Suprapubic skin (tissue), 4 donors: Measurements from ENCODE around the gene ZMYM3. TPM values are rescaled to one million over a fixed set of nuclear protein-coding genes. Genes with fewer than 3 reads are reported as not detected.
"Not testable (repeated sequence)": the region's sequence is repeated elsewhere in the genome, so short reads cannot be mapped to it uniquely, and the experiment has no call there.

Experiments used
- DNase-seq, 2 donors: peaks; one replicate each; pipeline ENCODE4 v3.0.0-alpha.2; 2019; ENCODE audit warnings: low spot score in 2 of 2
- H3K27ac ChIP-seq: fragments of 200-600 bp; sonication (generic); one replicate; pipeline ENCODE4 v1.5.1; 2019
- H3K27me3 ChIP-seq: fragments of 200-600 bp; sonication (generic); one replicate; pipeline ENCODE4 v1.5.1; 2019
- H3K36me3 ChIP-seq: fragments of 200-600 bp; sonication (generic); one replicate; pipeline ENCODE4 v1.5.1; 2019
- H3K4me1 ChIP-seq: fragments of 200-600 bp; sonication (generic); one replicate; pipeline ENCODE4 v1.5.1; 2019
- H3K4me3 ChIP-seq: fragments of 200-600 bp; sonication (generic); one replicate; pipeline ENCODE4 v1.5.1; 2019; ENCODE audit warnings: mild to moderate bottlenecking
- H3K9me3 ChIP-seq: fragments of 200-600 bp; sonication (generic); one replicate; pipeline ENCODE4 v1.5.1; 2019
- EP300 ChIP-seq: sonication (generic); formaldehyde crosslinking; IDR thresholded peaks from one replicate; pipeline ENCODE4 v1.6.1; 2017; ENCODE audit warnings: antibody characterized with exemption
- POLR2A ChIP-seq, 2 donors: fragments of 450-650 bp; IDR thresholded peaks; one replicate each; pipeline ENCODE4 v1.6.1; 2017; ENCODE audit warnings: antibody characterized with exemption in 2 of 2, mild to moderate bottlenecking in 2 of 2, moderate library complexity in 2 of 2
- POLR2AphosphoS5 ChIP-seq, 3 donors: sonication (generic); formaldehyde crosslinking; IDR thresholded peaks; one replicate each; pipeline ENCODE4 v1.6.1; 2017; ENCODE audit warnings: antibody characterized with exemption in 3 of 3
- WGBS: methylation state at CpG from one replicate; pipeline ENCODE4 v1.1.5; 2018; 5-methylcytosine and 5-hydroxymethylcytosine counted together
- total RNA-seq, 4 donors: library from RNA; depleted of rRNA; stranded (reverse); fragments of >200 nt; gene quantifications; one replicate each; pipeline ENCODE4 v1.1.0, GENCODE V29; 2016
- TF ChIP-seq, protein P1 (sequence below), 2 donors: fragments of 200-600 bp in 1 of 2; fragments of 450-650 bp in 1 of 2; sonication (generic) in 1 of 2; IDR thresholded peaks; one replicate each; pipeline ENCODE4 v1.5.1; 2016 to 2019; ENCODE audit warnings: antibody characterized with exemption in 2 of 2, mild to moderate bottlenecking in 1 of 2, moderate library complexity in 1 of 2

ZMYM3 gene
- total RNA-seq, 4 donors from 2014 or later, result 10.0 to 42.6 (median 18.5) TPM

- peak; percentile 86 to 89 for DNase-seq
- no peaks in the 10 kb centered on the region for H3K27me3 ChIP-seq
- TF ChIP-seq, protein P1, sequence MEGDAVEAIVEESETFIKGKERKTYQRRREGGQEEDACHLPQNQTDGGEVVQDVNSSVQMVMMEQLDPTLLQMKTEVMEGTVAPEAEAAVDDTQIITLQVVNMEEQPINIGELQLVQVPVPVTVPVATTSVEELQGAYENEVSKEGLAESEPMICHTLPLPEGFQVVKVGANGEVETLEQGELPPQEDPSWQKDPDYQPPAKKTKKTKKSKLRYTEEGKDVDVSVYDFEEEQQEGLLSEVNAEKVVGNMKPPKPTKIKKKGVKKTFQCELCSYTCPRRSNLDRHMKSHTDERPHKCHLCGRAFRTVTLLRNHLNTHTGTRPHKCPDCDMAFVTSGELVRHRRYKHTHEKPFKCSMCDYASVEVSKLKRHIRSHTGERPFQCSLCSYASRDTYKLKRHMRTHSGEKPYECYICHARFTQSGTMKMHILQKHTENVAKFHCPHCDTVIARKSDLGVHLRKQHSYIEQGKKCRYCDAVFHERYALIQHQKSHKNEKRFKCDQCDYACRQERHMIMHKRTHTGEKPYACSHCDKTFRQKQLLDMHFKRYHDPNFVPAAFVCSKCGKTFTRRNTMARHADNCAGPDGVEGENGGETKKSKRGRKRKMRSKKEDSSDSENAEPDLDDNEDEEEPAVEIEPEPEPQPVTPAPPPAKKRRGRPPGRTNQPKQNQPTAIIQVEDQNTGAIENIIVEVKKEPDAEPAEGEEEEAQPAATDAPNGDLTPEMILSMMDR (IDR thresholded peaks at IDR 0.05), result no peak
- TF ChIP-seq POLR2A (IDR thresholded peaks at IDR 0.05) (peak; percentile 11 to 69), EP300 (no peak), POLR2AphosphoS5 (IDR thresholded peaks at IDR 0.05) (peak in 2 of 3 donors; percentile 27 to 76)
- peak within 1 kb of the TSS; percentile 94 for H3K27ac ChIP-seq
- no peaks in the 10 kb centered on the region for H3K36me3 ChIP-seq
- H3K9me3 ChIP-seq, result no peaks in the 10 kb centered on the region
- 30% methylated on average over 57 of the region's 57 CpGs for WGBS
- peak within 1 kb of the TSS; percentile 62 for H3K4me3 ChIP-seq
- H3K4me1 ChIP-seq, result peaks cover 17% of the 10 kb centered on the region
These were observed 29.6 kb upstream of the ZMYM3 start, which contains the start of gene NONO for GRCh38 chrX:71283403-71284143. Gene NONO, plus strand, starts transcription at chrX:71283635. Its CDS starts 7,003 bp downstream, at chrX:71290638.

DNA sequence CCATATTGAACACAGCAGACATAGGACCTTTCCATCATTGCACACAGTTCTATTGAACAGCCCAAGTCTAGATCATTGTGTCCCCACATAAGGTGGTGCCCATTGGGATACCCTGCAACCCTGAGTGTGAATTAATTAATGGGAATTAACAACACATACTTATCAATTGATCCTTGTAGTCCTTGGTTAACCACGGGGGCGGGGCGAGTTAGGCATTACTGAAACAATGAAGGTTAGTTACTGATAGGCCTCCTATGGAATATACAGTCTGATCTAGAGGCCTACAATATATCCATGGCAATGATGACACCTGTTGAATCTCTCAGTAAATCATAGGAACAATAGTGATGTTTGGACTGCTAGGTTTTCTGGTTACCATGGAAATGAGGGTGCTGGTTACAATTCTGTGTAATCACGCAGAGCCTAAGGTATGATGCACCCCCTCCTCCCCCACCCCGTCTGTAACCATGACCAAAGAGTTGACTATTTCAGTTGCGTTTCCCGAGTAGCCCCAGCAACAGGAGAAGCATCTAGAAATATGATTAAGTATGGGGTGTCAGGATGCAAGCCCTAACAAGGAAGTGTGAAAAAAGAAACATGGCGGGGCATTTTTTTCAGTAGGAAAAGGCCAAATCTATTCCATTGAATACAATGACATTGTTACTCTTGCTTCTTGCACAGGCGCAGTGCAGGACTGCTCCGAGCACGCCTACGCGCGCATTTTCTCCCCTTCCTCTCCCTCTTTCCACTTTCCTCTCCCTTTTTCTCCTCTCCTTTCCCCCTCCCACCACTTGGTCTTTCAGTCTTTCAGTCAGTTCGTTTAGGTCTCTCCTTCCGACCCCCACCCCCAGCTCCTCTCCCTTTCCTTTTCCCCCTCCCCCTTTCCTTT is 28.8 kb upstream of the ZMYM3 start:
- WGBS, result 50% methylated on average over 16 of the region's 16 CpGs
- peak overlapping the region; percentile 94 for H3K27ac ChIP-seq
- no peaks in the 10 kb centered on the region for H3K27me3 ChIP-seq
- H3K4me3 ChIP-seq, result peak overlapping the region; percentile 62
- H3K4me1 ChIP-seq, result peaks cover 14% of the 10 kb centered on the region
- no peaks in the 10 kb centered on the region for H3K9me3 ChIP-seq
- DNase-seq, result no peak
- TF ChIP-seq, protein P1 (IDR thresholded peaks at IDR 0.05), result no peak
- TF ChIP-seq POLR2A (IDR thresholded peaks at IDR 0.05) (no peak), EP300 (no peak), POLR2AphosphoS5 (IDR thresholded peaks at IDR 0.05) (no peak)
- H3K36me3 ChIP-seq, result no peaks in the 10 kb centered on the region

- not testable (repeated sequence) for H3K27ac ChIP-seq, H3K9me3 ChIP-seq, H3K4me1 ChIP-seq, H3K27me3 ChIP-seq, H3K36me3 ChIP-seq, H3K4me3 ChIP-seq, DNase-seq
- WGBS, result 91% methylated on average over 11 of the region's 11 CpGs
These were observed 27.4 kb upstream of the ZMYM3 start for GRCh38 chrX:71281300-71281699.

- H3K27ac ChIP-seq, DNase-seq, H3K4me3 ChIP-seq, H3K9me3 ChIP-seq, H3K27me3 ChIP-seq, H3K36me3 ChIP-seq, H3K4me1 ChIP-seq: not testable (repeated sequence)
- 83% methylated on average over 2 of the region's 2 CpGs for WGBS
These were observed 18.4 kb upstream of the ZMYM3 start for GRCh38 chrX:71272313-71272712.

- no peak for DNase-seq
- Histone ChIP-seq H3K9me3 (no peaks in the 10 kb centered on the region), H3K4me1 (no peaks in the 10 kb centered on the region), H3K27me3 (no peaks in the 10 kb centered on the region), H3K4me3 (no peak overlapping the region), H3K27ac (no peak overlapping the region), H3K36me3 (no peaks in the 10 kb centered on the region)
- WGBS, result 84% methylated on average over 6 of the region's 19 CpGs
- no peak for TF ChIP-seq POLR2A (IDR thresholded peaks at IDR 0.05)
- no peak for TF ChIP-seq EP300
- TF ChIP-seq POLR2AphosphoS5 (IDR thresholded peaks at IDR 0.05), result no peak
- TF ChIP-seq, protein P1 (IDR thresholded peaks at IDR 0.05), result no peak
These were observed 16.0 kb upstream of the ZMYM3 start for GRCh38 chrX:71269801-71270395.

DNA sequence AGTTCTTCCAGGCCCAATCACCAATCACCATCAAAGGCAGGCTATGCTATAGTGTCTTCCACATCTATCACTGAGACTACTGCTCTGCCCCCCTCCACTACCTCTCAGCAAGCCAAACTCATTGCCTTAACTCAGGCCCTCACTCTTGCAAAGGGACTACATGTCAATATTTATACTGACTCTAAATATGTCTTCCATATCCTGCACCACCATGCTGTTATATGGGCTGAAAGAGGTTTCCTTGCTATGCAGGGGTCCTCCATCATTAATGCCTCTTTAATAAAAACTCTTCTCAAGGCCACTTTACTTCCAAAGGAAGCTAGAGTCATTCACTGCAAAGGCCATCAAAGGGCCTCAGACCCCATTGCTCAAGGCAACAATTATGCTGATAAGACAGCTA is 14.7 kb upstream of the ZMYM3 start:
- not testable (repeated sequence) for DNase-seq, H3K27ac ChIP-seq, H3K4me3 ChIP-seq, H3K9me3 ChIP-seq, H3K27me3 ChIP-seq, H3K4me1 ChIP-seq, H3K36me3 ChIP-seq
